H1 (cell line): Measurements from ENCODE around the gene NCOA1. TPM values are rescaled to one million over a fixed set of nuclear protein-coding genes. Genes with fewer than 3 reads are reported as not detected.
A peak's percentile ranks its signal among the peaks of the same experiment; 100 is the strongest.

ENCODE experiments used
- CTCF ChIA-PET: fragments of 300-600 bp; sonication (Branson Sonifier 250); formaldehyde crosslinking; loops from one replicate; lab custom pipeline; 2021; ENCODE audit not compliant: partially characterized antibody; lab: Charles Lee
- POLR2A ChIA-PET: fragments of 300-600 bp; sonication (Branson Sonifier 250); formaldehyde crosslinking; loops from one replicate; lab custom pipeline; 2021; ENCODE audit warnings: inconsistent platforms; ENCODE audit not compliant: partially characterized antibody; lab: Charles Lee
- DNase-seq, 2 experiments: peaks; one replicate each; pipeline versions ENCODE4 v3.0.0 to v3.0.0-alpha.2; 2010 to 2022; ENCODE audit warnings: low spot score in 2 of 2, low read depth in 1 of 2, mixed read lengths in 1 of 2
- FAIRE-seq: peaks from 2 replicates; lab custom pipeline; 2011; peaks lifted over from hg19 to GRCh38; lab: Jason Lieb, UNC
- H2AFZ ChIP-seq: 2 replicates; pipeline ENCODE4 v1.8.1; 2012; ENCODE audit warnings: low read length, inconsistent platforms
- H2AK5ac ChIP-seq: 2 replicates; pipeline ENCODE4 v1.6.1; 2013; ENCODE audit warnings: low read depth, low read length
- H2BK120ac ChIP-seq: replicated peaks from 2 replicates; pipeline ENCODE3; 2013; ENCODE audit warnings: low read depth, low read length, inconsistent platforms
- H2BK12ac ChIP-seq: 2 replicates; pipeline ENCODE4 v1.6.1; 2013; ENCODE audit warnings: low read depth, low read length
- H2BK15ac ChIP-seq: 2 replicates; pipeline ENCODE4 v1.6.1; 2013; ENCODE audit warnings: low read length
- H2BK20ac ChIP-seq: 2 replicates; pipeline ENCODE4 v1.6.1; 2013; ENCODE audit warnings: low read length
- H2BK5ac ChIP-seq: 2 replicates; pipeline ENCODE4 v1.6.1; 2013; ENCODE audit warnings: low read depth, low read length
- H3K14ac ChIP-seq: 2 replicates; pipeline ENCODE4 v1.6.1; 2013; ENCODE audit warnings: inconsistent platforms; ENCODE audit not compliant: insufficient read length
- H3K18ac ChIP-seq: 2 replicates; pipeline ENCODE4 v1.6.1; 2013; ENCODE audit warnings: low read length; ENCODE audit errors: extremely low read depth
- H3K23ac ChIP-seq: 2 replicates; pipeline ENCODE4 v1.6.1; 2013; ENCODE audit warnings: inconsistent platforms; ENCODE audit not compliant: insufficient read length
- H3K23me2 ChIP-seq: 2 replicates; pipeline ENCODE4 v1.6.1; 2013; ENCODE audit warnings: low read depth, low read length
- H3K27ac ChIP-seq: 2 replicates; pipeline ENCODE4 v1.6.1; 2011; ENCODE audit warnings: low read depth, low read length, inconsistent platforms
- H3K27me3 ChIP-seq, 4 experiments: replicated peaks in 1 of 4; 1 replicate in 1 of 4; 2 replicates in 3 of 4; pipeline versions ENCODE4 v1.6.1 to v1.8.1; 2011 to 2013; ENCODE audit warnings: low read length in 3 of 4, mild to moderate bottlenecking in 3 of 4, inconsistent platforms in 2 of 4, mixed read lengths in 2 of 4, moderate library complexity in 1 of 4; ENCODE audit not compliant: control insufficient read depth in 3 of 4, insufficient read depth in 3 of 4; ENCODE audit errors: extremely low read depth in 1 of 4
- H3K36me3 ChIP-seq, 4 experiments: 2 replicates each; pipeline versions ENCODE4 v1.6.1 to v1.8.1; 2011 to 2013; ENCODE audit warnings: mild to moderate bottlenecking in 4 of 4, low read length in 3 of 4, moderate library complexity in 2 of 4, control low read depth in 1 of 4, inconsistent platforms in 1 of 4; ENCODE audit not compliant: insufficient read depth in 4 of 4, control insufficient read depth in 2 of 4
- H3K4ac ChIP-seq: replicated peaks from 2 replicates; pipeline ENCODE3; 2013; ENCODE audit warnings: low read length, low read depth, mixed read lengths, inconsistent platforms; ENCODE audit not compliant: insufficient read length
- H3K4me1 ChIP-seq, 4 experiments: replicated peaks in 1 of 4; 1 replicate in 1 of 4; 2 replicates in 3 of 4; pipeline versions ENCODE4 v1.6.1 to v1.8.1; 2011 to 2013; ENCODE audit warnings: low read length in 3 of 4, inconsistent platforms in 2 of 4, mixed read lengths in 1 of 4; ENCODE audit not compliant: insufficient read depth in 4 of 4, control insufficient read depth in 3 of 4
- H3K4me2 ChIP-seq, 2 experiments: 2 replicates each; pipeline versions ENCODE4 v1.6.1 to v1.8.1; 2011 to 2013; ENCODE audit warnings: low read depth in 2 of 2, low read length in 2 of 2, control low read depth in 1 of 2, inconsistent platforms in 1 of 2, mild to moderate bottlenecking in 1 of 2; ENCODE audit not compliant: insufficient read depth in 1 of 2
- H3K4me3 ChIP-seq, 4 experiments: fragments of 200-600, 300-600 bp in 1 of 4; sonication (generic), shearing (Covaris generic), sonication (Bioruptor Twin) in 1 of 4; 2 replicates each; pipeline versions ENCODE4 v1.5.1 to v1.8.1; 2011 to 2016; ENCODE audit warnings: low read length in 4 of 4, low read depth in 3 of 4, control low read depth in 2 of 4, inconsistent platforms in 2 of 4, mild to moderate bottlenecking in 2 of 4, mixed read lengths in 1 of 4, moderate library complexity in 1 of 4; ENCODE audit not compliant: insufficient read depth in 2 of 4; ENCODE audit errors: extremely low read depth in 1 of 4
- H3K56ac ChIP-seq: replicated peaks from 2 replicates; pipeline ENCODE3; 2013; ENCODE audit warnings: low read depth, mild to moderate bottlenecking, mixed read lengths, low read length, inconsistent platforms; ENCODE audit not compliant: insufficient read length
- H3K79me1 ChIP-seq: 2 replicates; pipeline ENCODE4 v1.6.1; 2013; ENCODE audit warnings: low read depth, low read length, control low read depth
- H3K79me2 ChIP-seq, 2 experiments: 2 replicates each; pipeline versions ENCODE4 v1.6.1 to v1.8.1; 2012 to 2013; ENCODE audit warnings: low read length in 2 of 2, mild to moderate bottlenecking in 2 of 2, inconsistent platforms in 1 of 2; ENCODE audit not compliant: insufficient read depth in 2 of 2, control insufficient read depth in 1 of 2
- H3K9ac ChIP-seq, 4 experiments: replicated peaks in 1 of 4; 1 replicate in 1 of 4; 2 replicates in 3 of 4; pipeline versions ENCODE4 v1.6.1 to v1.8.1; 2011 to 2013; ENCODE audit warnings: low read depth in 3 of 4, low read length in 3 of 4, control low read depth in 2 of 4, mild to moderate bottlenecking in 2 of 4, moderate library complexity in 2 of 4, inconsistent platforms in 1 of 4; ENCODE audit errors: extremely low read depth in 1 of 4
- H3K9me3 ChIP-seq, 2 experiments: 2 replicates each; pipeline versions ENCODE4 v1.6.1 to v1.8.1; 2012 to 2013; ENCODE audit warnings: mild to moderate bottlenecking in 2 of 2, moderate library complexity in 2 of 2, control low read depth in 1 of 2, inconsistent platforms in 1 of 2, low read depth in 1 of 2, low read length in 1 of 2, mixed read lengths in 1 of 2; ENCODE audit not compliant: insufficient read depth in 2 of 2
- H4K20me1 ChIP-seq, 2 experiments: replicated peaks in 1 of 2; 2 replicates each; pipeline versions ENCODE3 to v1.8.1; 2011 to 2013; ENCODE audit warnings: inconsistent platforms in 2 of 2, low read length in 2 of 2, mild to moderate bottlenecking in 1 of 2; ENCODE audit not compliant: insufficient read depth in 2 of 2, control insufficient read depth in 1 of 2
- H4K5ac ChIP-seq: 2 replicates; pipeline ENCODE4 v1.6.1; 2013; ENCODE audit warnings: low read length, low read depth, mixed read lengths, inconsistent platforms; ENCODE audit not compliant: insufficient read length
- H4K8ac ChIP-seq: 2 replicates; pipeline ENCODE4 v1.8.0; 2013; ENCODE audit warnings: mild to moderate bottlenecking, moderate library complexity, low read length, inconsistent platforms; ENCODE audit not compliant: insufficient read depth; ENCODE audit errors: extremely low read depth
- H4K91ac ChIP-seq: replicated peaks from 2 replicates; pipeline ENCODE3; 2013; ENCODE audit warnings: low read length, mixed read lengths, inconsistent platforms; ENCODE audit not compliant: insufficient read length
- SAP30 ChIP-seq: fragments of 300-600 bp; sonication (generic); IDR thresholded peaks from 2 replicates; pipeline ENCODE4 v1.7.1; 2012; ENCODE audit warnings: low read length, moderate library complexity, mild to moderate bottlenecking, inconsistent platforms; ENCODE audit not compliant: insufficient read depth, insufficient replicate concordance
- SUZ12 ChIP-seq: fragments of 200-600 bp; sonication (generic); IDR thresholded peaks from 2 replicates; pipeline ENCODE4 v1.6.1; 2012; ENCODE audit warnings: mild to moderate bottlenecking, inconsistent platforms, low read length, moderate library complexity, mixed read lengths
- TBP ChIP-seq: IDR thresholded peaks from 2 replicates; pipeline ENCODE4 v1.6.1; 2011; ENCODE audit warnings: low read depth, low read length, improper control_type of control experiment
- WGBS, 2 experiments: shearing (Covaris generic) in 1 of 2; methylation state at CpG; one replicate each; pipeline versions ENCODE4 v1.1.6 to v1.1.7; 2013 to 2015; ENCODE audit warnings: low lambda C conversion rate in 2 of 2, mixed read lengths in 2 of 2, inconsistent platforms in 1 of 2, low coverage in 1 of 2, missing lambda C conversion rate in 1 of 2; ENCODE audit not compliant: insufficient replicate concordance in 2 of 2, insufficient coverage in 1 of 2, insufficient read length in 1 of 2; ENCODE audit errors: extremely low coverage in 1 of 2, missing lambda C conversion rate in 1 of 2; 5-methylcytosine and 5-hydroxymethylcytosine counted together
- polyA plus RNA-seq, 7 experiments: library from polyadenylated mRNA; depleted of rRNA in 3 of 7; stranded (reverse) in 5 of 7; unstranded in 2 of 7; fragments of >200 nt in 5 of 7; fragments of 200-250 nt in 2 of 7; gene quantifications; 1 replicate in 5 of 7; 2 replicates in 1 of 7; 4 replicates in 1 of 7; pipeline versions ENCODE4 v1.2.1 to v1.2.3, GENCODE V29; 2011 to 2013; ENCODE audit warnings: missing spikeins in 2 of 7, mixed read lengths in 2 of 7
- total RNA-seq: library from RNA; stranded (reverse); fragmentation: NEBNext Ultra II Directional; extraction: Animal tissue kit (Norgen Biotek cat#: 25700); gene quantifications from 2 replicates; pipeline ENCODE4 v1.2.1, GENCODE V29; 2021

NCOA1 gene
- total and polyA plus RNA-seq, 2 of the 8 experiments (the other 6 are each of a cell fraction or from before 2014, with no cell fraction given), result 12.8 to 17.9 TPM

- Histone ChIP-seq H2BK120ac (no peak overlapping the region), H2BK5ac (peak overlapping the region; percentile 41), H3K4me1 (peaks cover 0 to 7% (median 6%) of the 10 kb centered on the region in 4 experiments; a peak in 4 of 7 replicates), H3K18ac (peak overlapping the region; percentile 17; the same call in 1 of the 2 replicates), H3K14ac (no peak overlapping the region), H3K23me2 (peaks cover 8% of the 10 kb centered on the region; the same call in 1 of the 2 replicates), H2BK20ac (no peak overlapping the region), H3K27ac (peak overlapping the region; percentile 100), H2BK12ac (peak overlapping the region; percentile 62; the same call in 1 of the 2 replicates), H2AK5ac (peak overlapping the region; percentile 58; the same call in 1 of the 2 replicates), H3K79me1 (peaks cover 12% of the 10 kb centered on the region), H3K36me3 (peaks cover 2 to 29% (median 11%) of the 10 kb centered on the region in 4 experiments; a peak in 5 of 8 replicates), H4K8ac (peak overlapping the region; percentile 100; the same call in 1 of the 2 replicates), H2BK15ac (no peak overlapping the region), H3K56ac (no peak overlapping the region), H4K20me1 (peaks cover 0 to 5% of the 10 kb centered on the region in 2 experiments), H3K4ac (no peak overlapping the region), H3K4me3 (peak overlapping the region; percentile 74 to 98 (median 86)), H3K4me2 (peak overlapping the region; percentile 88 to 93), H3K23ac (no peak overlapping the region), H3K27me3 (no peaks in the 10 kb centered on the region), H3K79me2 (peaks cover 20 to 52% of the 10 kb centered on the region in 2 experiments), H4K5ac (peak overlapping the region; percentile 41), H3K9ac (peak overlapping the region; percentile 97 to 100 (median 98)), H4K91ac (peak overlapping the region; percentile 12), H2AFZ (no peak overlapping the region), H3K9me3 (no peaks in the 10 kb centered on the region)
- DNase-seq, result no peak
- CTCF ChIA-PET, result interaction anchor here (1.5 to 3.8 kb wide), 3 partner anchors 11 to 33 kb away, joined by 4 to 24 read pairs (median 9); no protein-coding TSS in a partner anchor
- no peak for FAIRE-seq
- 6% methylated on average over 14 of the region's 14 CpGs; no CpG with 5 or more reads in 1 of the 2 experiments for WGBS, 2 experiments
- TF ChIP-seq TBP (no peak), SAP30 (peak; percentile 96), SUZ12 (no peak)
- POLR2A ChIA-PET, result interaction anchor here (1.1 to 2.0 kb wide), 11 partner anchors 8 to 383 kb away, joined by 3 to 22 read pairs (median 5); no protein-coding TSS in a partner anchor
Measured at GRCh38 chr2:24793761-24794435, 302.8 kb downstream of the NCOA1 start.
